NT2/D1 (cell line): Measurements from ENCODE around the gene HERPUD2.

Experiments
- SUZ12 ChIP-seq: IDR thresholded peaks from 2 replicates; pipeline ENCODE4 v1.6.1; 2011; ENCODE audit not compliant: insufficient read length, insufficient read depth; ENCODE audit errors: extremely low read depth
- YY1 ChIP-seq: IDR thresholded peaks from 2 replicates; pipeline ENCODE4 v1.6.1; 2011; ENCODE audit not compliant: insufficient read length, insufficient read depth
- ZNF274 ChIP-seq: IDR thresholded peaks from 2 replicates; pipeline ENCODE4 v1.6.1; 2011; ENCODE audit warnings: mild to moderate bottlenecking, low read depth, low read length

- no peak for TF ChIP-seq ZNF274
- no peak for TF ChIP-seq YY1
- TF ChIP-seq SUZ12 = no peak
Observed at GRCh38 chr7:35652124-35652523, 42.8 kb downstream of the HERPUD2 start.
